Body of pancreas (tissue), 4 donors: ENCODE results near the gene CDH16. TPM values are rescaled to one million over a fixed set of nuclear protein-coding genes. Genes with fewer than 3 reads are reported as not detected.
A peak's percentile ranks its signal among the peaks of the same experiment; 100 is the strongest.
"Not testable (repeated sequence)": the region's sequence is repeated elsewhere in the genome, so short reads cannot be mapped to it uniquely, and the experiment has no call there.

ENCODE experiments used
- ATAC-seq: fragments of 150-250 bp; one replicate; pipeline ENCODE4 v1.9.1; 2016
- DNase-seq, 4 donors: peaks; one replicate each; pipeline ENCODE4 v3.0.0-alpha.2; 2019
- H3K27ac ChIP-seq, 4 donors: fragments of 200-600 bp; sonication (generic); 1 replicate in 3 of 4; 2 replicates in 1 of 4; pipeline versions ENCODE4 v1.5.1 to v1.6.1; 2016 to 2019; ENCODE audit warnings: mild to moderate bottlenecking in 1 of 4, mixed read lengths in 1 of 4, moderate library complexity in 1 of 4
- H3K27me3 ChIP-seq, 2 donors: fragments of 200-600 bp; sonication (generic); one replicate each; pipeline ENCODE4 v1.6.0; 2016; ENCODE audit warnings: mild to moderate bottlenecking in 1 of 2
- H3K36me3 ChIP-seq, 2 donors: fragments of 200-600 bp; sonication (generic); replicated peaks in 1 of 2; 2 replicates each; pipeline ENCODE4 v1.5.1; 2016; ENCODE audit warnings: low read depth in 2 of 2; ENCODE audit not compliant: insufficient read depth in 1 of 2
- H3K4me1 ChIP-seq: fragments of 200-600 bp; sonication (generic); one replicate; pipeline ENCODE4 v1.6.0; 2016
- H3K4me3 ChIP-seq, 2 donors: fragments of 200-600 bp; sonication (generic); 1 replicate in 1 of 2; 2 replicates in 1 of 2; pipeline ENCODE4 v1.5.1; 2016 to 2019
- H3K9me3 ChIP-seq, 3 donors: fragments of 200-600 bp; sonication (generic); 1 replicate in 2 of 3; 2 replicates in 1 of 3; pipeline ENCODE4 v1.5.1; 2016
- CTCF ChIP-seq, 7 experiments: fragments of 450-650 bp in 4 of 7; fragments of 200-600 bp in 3 of 7; sonication (generic) in 3 of 7; IDR thresholded peaks; one replicate each; pipeline ENCODE4 v1.5.1; 2016 to 2019; ENCODE audit warnings: antibody characterized with exemption in 7 of 7
- POLR2A ChIP-seq, 3 donors: fragments of 450-650 bp; IDR thresholded peaks; one replicate each; pipeline ENCODE4 v1.6.1; 2016; ENCODE audit warnings: antibody characterized with exemption in 3 of 3, mild to moderate bottlenecking in 2 of 3
- WGBS, 2 donors: methylation state at CpG; one replicate each; pipeline ENCODE4 v1.1.5; 2017; 5-methylcytosine and 5-hydroxymethylcytosine counted together
- intact Hi-C: fragments of 100-400 bp; cut with DNase I; formaldehyde crosslinking; loops from one replicate; pipeline ENCODE4 v1.15.1; 2023
- total RNA-seq, 2 donors: library from RNA; depleted of rRNA; stranded (reverse); fragments of >200 nt; gene quantifications; one replicate each; pipeline ENCODE4 v1.1.0, GENCODE V29; 2016

Gene CDH16
- total RNA-seq, 2 donors from 2014 or later = not detected

GRCh38 chr16:66898933-66899309, 19.8 kb downstream of the CDH16 start:
- no peak overlapping the region for H3K4me3 ChIP-seq
- H3K9me3 ChIP-seq = no peaks in the 10 kb centered on the region
- no peak for TF ChIP-seq POLR2A (IDR thresholded peaks at IDR 0.05)
- no peak for TF ChIP-seq CTCF (IDR thresholded peaks at IDR 0.05)
- H3K4me1 ChIP-seq = peaks cover 24% of the 10 kb centered on the region
- no peak for DNase-seq
- H3K27ac ChIP-seq = no peak overlapping the region
- no peaks in the 10 kb centered on the region for H3K27me3 ChIP-seq
- intact Hi-C loops = no loop called here
- no peak for ATAC-seq
- H3K36me3 ChIP-seq = no peaks in the 10 kb centered on the region
- WGBS, 2 donors = 39 to 42% methylated on average over 2 of the region's 2 CpGs

GRCh38 chr16:66898207-66898606, 20.5 kb downstream of the CDH16 start:
- Histone ChIP-seq H3K27ac (no peak overlapping the region), H3K27me3 (no peaks in the 10 kb centered on the region), H3K4me1 (peaks cover 22% of the 10 kb centered on the region), H3K9me3 (no peaks in the 10 kb centered on the region), H3K36me3 (no peaks in the 10 kb centered on the region), H3K4me3 (no peak overlapping the region)
- intact Hi-C loops = no loop called here
- WGBS, 2 donors = 49 to 56% methylated on average over 3 of the region's 3 CpGs
- ATAC-seq (no peak), DNase-seq (peak in 1 of 4 donors; percentile 29)
- TF ChIP-seq CTCF (IDR thresholded peaks at IDR 0.05) (no peak), POLR2A (IDR thresholded peaks at IDR 0.05) (no peak)

- intact Hi-C loops = not testable (repeated sequence)
Measured at GRCh38 chr16:66896682-66897081, 22.0 kb downstream of the CDH16 start.

DNA sequence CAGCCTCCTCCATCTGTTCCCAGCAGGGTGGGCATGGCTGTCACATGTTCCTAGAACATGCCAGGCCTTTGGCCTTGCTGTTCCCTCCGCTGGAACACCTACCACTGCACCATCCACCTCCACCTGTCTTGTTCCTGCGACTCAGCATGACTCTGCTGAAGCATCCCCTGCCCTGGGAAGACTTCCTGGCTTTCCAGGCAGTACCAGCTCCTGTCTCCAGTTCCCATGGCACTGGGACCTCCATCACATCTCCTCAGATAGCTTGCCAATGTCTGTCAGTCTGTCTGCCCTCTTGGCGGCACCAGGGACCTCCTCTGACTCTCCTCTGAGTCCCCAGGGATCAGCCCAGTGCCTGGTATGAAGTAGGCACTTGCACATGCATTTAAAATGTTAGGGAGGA, 22.7 kb downstream of the CDH16 start:
- ATAC-seq = no peak
- intact Hi-C loops = no loop called here
- H3K4me1 ChIP-seq = peaks cover 19% of the 10 kb centered on the region

More at GRCh38 chr16:66896682-66897081, 22.0 kb downstream of the CDH16 start:
- not testable (repeated sequence) for H3K9me3 ChIP-seq, H3K4me3 ChIP-seq, H3K36me3 ChIP-seq, DNase-seq, H3K27me3 ChIP-seq, H3K27ac ChIP-seq, ATAC-seq
- peaks cover 22% of the 10 kb centered on the region for H3K4me1 ChIP-seq
- 60 to 63% methylated on average over 5 of the region's 5 CpGs for WGBS, 2 donors

GRCh38 chr16:66895689-66895979, 23.1 kb downstream of the CDH16 start:
- 77 to 88% methylated on average over 5 of the region's 5 CpGs for WGBS, 2 donors
- H3K27me3 ChIP-seq = no peaks in the 10 kb centered on the region
- H3K36me3 ChIP-seq = no peaks in the 10 kb centered on the region
- TF ChIP-seq POLR2A (IDR thresholded peaks at IDR 0.05) (no peak), CTCF (IDR thresholded peaks at IDR 0.05) (no peak)
- no peaks in the 10 kb centered on the region for H3K9me3 ChIP-seq
- intact Hi-C loops = no loop called here
- DNase-seq (no peak), ATAC-seq (no peak)
- H3K4me3 ChIP-seq = no peak overlapping the region
- H3K27ac ChIP-seq = no peak overlapping the region
- H3K4me1 ChIP-seq = peaks cover 15% of the 10 kb centered on the region

More for the DNA sequence above, 22.7 kb downstream of the CDH16 start:
- TF ChIP-seq CTCF (IDR thresholded peaks at IDR 0.05) = no peak
- TF ChIP-seq POLR2A (IDR thresholded peaks at IDR 0.05) = no peak
- Histone ChIP-seq H3K9me3 (no peaks in the 10 kb centered on the region), H3K36me3 (no peaks in the 10 kb centered on the region), H3K27me3 (no peaks in the 10 kb centered on the region), H3K27ac (no peak overlapping the region), H3K4me3 (no peak overlapping the region)
- 90 to 94% methylated on average over 2 to 3 of the region's 3 CpGs for WGBS, 2 donors
- DNase-seq = no peak
